HepG2 (cell line): ENCODE data around the gene GNG4. TPM values are rescaled to one million over a fixed set of nuclear protein-coding genes. Genes with fewer than 3 reads are reported as not detected.

ENCODE experiments used
- CAMTA2 ChIP-seq: sonication (generic); formaldehyde crosslinking; IDR thresholded peaks from 2 replicates; pipeline ENCODE4 v1.4.0; 2020; ENCODE audit warnings: mild to moderate bottlenecking, missing genetic modification reagents, borderline replicate concordance
- DNMT1 ChIP-seq: sonication (generic); formaldehyde crosslinking; IDR thresholded peaks from 2 replicates; pipeline ENCODE4 v1.5.1; 2020; ENCODE audit warnings: mild to moderate bottlenecking, missing genetic modification reagents
- EED ChIP-seq: sonication (generic); formaldehyde crosslinking; IDR thresholded peaks from 2 replicates; pipeline ENCODE4 v1.5.0; 2020; ENCODE audit warnings: mild to moderate bottlenecking, missing genetic modification reagents
- GTF3A ChIP-seq: sonication (generic); formaldehyde crosslinking; conservative IDR thresholded peaks from 2 replicates; pipeline ENCODE4 v1.4.0; 2020; ENCODE audit warnings: mild to moderate bottlenecking, missing genetic modification reagents
- HDAC1 ChIP-seq: sonication (generic); formaldehyde crosslinking; IDR thresholded peaks from 2 replicates; pipeline ENCODE4 v1.5.1; 2020; ENCODE audit warnings: mild to moderate bottlenecking, missing genetic modification reagents
- HOXA3 ChIP-seq: sonication (generic); formaldehyde crosslinking; IDR thresholded peaks from 2 replicates; pipeline ENCODE4 v1.5.0; 2020; ENCODE audit warnings: missing genetic modification reagents
- IKZF4 ChIP-seq: sonication (generic); formaldehyde crosslinking; IDR thresholded peaks from 2 replicates; pipeline ENCODE4 v1.5.1; 2020; ENCODE audit warnings: borderline replicate concordance, mild to moderate bottlenecking, low read depth, missing genetic modification reagents; ENCODE audit errors: not compliant biosample characterization
- MAZ ChIP-seq, 2 experiments: sonication (generic) in 1 of 2; formaldehyde crosslinking in 1 of 2; IDR thresholded peaks; 2 replicates each; pipeline versions ENCODE4 v1.5.0 to v1.6.1; 2012 to 2020; ENCODE audit warnings: low read depth in 2 of 2, mild to moderate bottlenecking in 2 of 2, borderline replicate concordance in 1 of 2, improper control_type of control experiment in 1 of 2, low read length in 1 of 2, missing genetic modification reagents in 1 of 2, moderate library complexity in 1 of 2
- MXD4 ChIP-seq: IDR thresholded peaks from 2 replicates; pipeline ENCODE4 v1.6.1; 2016; ENCODE audit warnings: mild to moderate bottlenecking, missing biosample characterization, missing genetic modification reagents
- NCOR1 ChIP-seq: fragments of 200-600 bp; sonication (generic); IDR thresholded peaks from 2 replicates; pipeline ENCODE4 v1.7.0; 2017; ENCODE audit warnings: antibody characterized with exemption, low read length, borderline replicate concordance
- NFRKB ChIP-seq: fragments of 450-650 bp; IDR thresholded peaks from 2 replicates; pipeline ENCODE4 v1.6.1; 2017
- NONO ChIP-seq, 2 experiments: fragments of 450-650 bp in 1 of 2; sonication (generic) in 1 of 2; formaldehyde crosslinking in 1 of 2; IDR thresholded peaks in 1 of 2; conservative IDR thresholded peaks in 1 of 2; 2 replicates each; pipeline versions ENCODE4 v1.6.1 to v1.8.0; 2017 to 2022; ENCODE audit warnings: mild to moderate bottlenecking in 1 of 2, missing genetic modification reagents in 1 of 2, moderate library complexity in 1 of 2
- RAD21 ChIP-seq: fragments of 450-650 bp; formaldehyde crosslinking; IDR thresholded peaks from 2 replicates; pipeline ENCODE4 v1.5.0; 2020; ENCODE audit warnings: mild to moderate bottlenecking
- RXRB ChIP-seq: IDR thresholded peaks from 2 replicates; pipeline ENCODE4 v1.6.1; 2016; ENCODE audit warnings: borderline replicate concordance, missing genetic modification reagents, missing compliant biosample characterization
- TCF7L2 ChIP-seq: IDR thresholded peaks from 2 replicates; pipeline ENCODE4 v1.6.1; 2011; ENCODE audit warnings: mild to moderate bottlenecking, low read depth, low read length, moderate library complexity
- ZIK1 ChIP-seq: sonication (generic); formaldehyde crosslinking; IDR thresholded peaks from 2 replicates; pipeline ENCODE4 v1.5.0; 2020; ENCODE audit warnings: mild to moderate bottlenecking, low read depth, missing genetic modification reagents, borderline replicate concordance
- ZNF430 ChIP-seq: sonication (generic); formaldehyde crosslinking; IDR thresholded peaks from 2 replicates; pipeline ENCODE4 v1.9.0; 2021; ENCODE audit warnings: mild to moderate bottlenecking, missing genetic modification reagents
- ZNF777 ChIP-seq: sonication (generic); formaldehyde crosslinking; IDR thresholded peaks from 2 replicates; pipeline ENCODE4 v1.4.0; 2020; ENCODE audit warnings: missing genetic modification reagents
- polyA plus RNA-seq, 8 experiments: library from polyadenylated mRNA; depleted of rRNA in 3 of 8; stranded (reverse) in 7 of 8; unstranded in 1 of 8; fragments of >200 nt; fragmentation: Illumina TruSeq in 4 of 8; extraction: Trizol in 4 of 8; gene quantifications; 2 replicates each; pipeline versions ENCODE4 v1.2.1 to v1.2.3, GENCODE V29; 2011 to 2016; ENCODE audit warnings: low read depth in 4 of 8, missing spikeins in 1 of 8, mixed read lengths in 1 of 8; ENCODE audit not compliant: insufficient read depth in 1 of 8
- total RNA-seq, 5 experiments: library from RNA; depleted of rRNA; stranded (reverse); fragments of >200 nt; fragmentation: Illumina TruSeq; extraction: Trizol; gene quantifications; 2 replicates each; pipeline ENCODE4 v1.2.3, GENCODE V29; 2016; ENCODE audit warnings: low read depth in 1 of 5
- TF ChIP-seq, protein P1 (sequence below): sonication (generic); formaldehyde crosslinking; IDR thresholded peaks from 2 replicates; pipeline ENCODE4 v1.5.0; 2020; ENCODE audit warnings: mild to moderate bottlenecking, missing genetic modification reagents, borderline replicate concordance
- TF ChIP-seq, protein P2 (sequence below): sonication (generic); formaldehyde crosslinking; conservative IDR thresholded peaks from 2 replicates; pipeline ENCODE4 v1.5.0; 2020; ENCODE audit warnings: missing genetic modification reagents
- TF ChIP-seq, protein P3 (sequence below): sonication (generic); formaldehyde crosslinking; IDR thresholded peaks from 2 replicates; pipeline ENCODE4 v1.5.0; 2020; ENCODE audit warnings: missing genetic modification reagents, mild to moderate bottlenecking, borderline replicate concordance
- TF ChIP-seq, protein P4 (sequence below): sonication (generic); formaldehyde crosslinking; IDR thresholded peaks from 2 replicates; pipeline ENCODE4 v1.4.0; 2020; ENCODE audit warnings: mild to moderate bottlenecking, missing genetic modification reagents

Gene GNG4
- total and polyA plus RNA-seq, 2 of the 13 experiments (the other 11 are each of a cell fraction or from before 2014, with no cell fraction given) = 27.1 to 69.5 TPM

DNA sequence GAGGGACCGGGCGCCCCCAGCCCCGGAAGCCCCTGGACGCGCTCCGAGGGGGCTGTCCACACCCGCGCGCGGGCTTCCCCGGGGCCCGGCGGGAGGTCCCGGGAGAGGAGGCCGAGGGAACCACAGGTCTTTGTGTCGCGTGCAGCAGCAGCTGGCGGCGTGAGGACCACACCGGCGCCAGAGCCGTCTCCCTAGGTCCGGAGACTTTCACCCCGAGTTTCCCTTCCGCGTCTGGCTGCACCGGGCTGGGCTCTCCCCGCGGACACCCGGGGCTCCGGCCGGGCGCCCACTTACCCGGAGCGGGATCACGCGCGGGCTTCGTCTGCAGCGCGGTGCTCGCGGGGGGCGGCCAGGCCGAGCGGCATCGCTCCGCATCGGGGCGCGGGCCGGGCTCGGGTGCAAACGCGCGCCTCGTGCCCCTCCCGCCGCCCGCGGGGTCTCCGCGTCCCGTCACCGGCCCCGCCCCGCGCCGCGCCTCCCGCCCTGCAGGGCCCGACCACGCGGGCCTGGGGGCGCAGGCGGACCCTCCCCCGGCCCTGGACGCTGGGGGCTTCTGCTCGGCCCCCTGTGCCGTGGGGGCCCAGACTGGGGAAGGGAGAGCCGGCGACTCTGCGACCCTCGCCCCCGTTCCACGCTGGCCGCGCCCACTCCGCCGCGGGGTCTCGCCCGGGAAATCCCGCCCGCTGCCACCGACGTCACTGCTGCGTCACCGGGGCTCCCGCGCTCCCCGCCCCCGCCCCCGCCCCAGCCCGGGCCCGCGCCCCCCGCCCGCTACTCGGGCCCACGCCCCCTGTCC lies at the start of gene GNG4 (continued):
- no peak for TF ChIP-seq IKZF4 (CRISPR knock-in tag)
- TF ChIP-seq RXRB (CRISPR knock-in tag) = no peak
- peak; percentile 44; the same call in 1 of the 2 replicates for TF ChIP-seq MXD4 (CRISPR knock-in tag)
- TF ChIP-seq HDAC1 (CRISPR knock-in tag) = 0 out of 2 replicates have a peak, but pooled peaks have one; percentile 4
- TF ChIP-seq, protein P1, sequence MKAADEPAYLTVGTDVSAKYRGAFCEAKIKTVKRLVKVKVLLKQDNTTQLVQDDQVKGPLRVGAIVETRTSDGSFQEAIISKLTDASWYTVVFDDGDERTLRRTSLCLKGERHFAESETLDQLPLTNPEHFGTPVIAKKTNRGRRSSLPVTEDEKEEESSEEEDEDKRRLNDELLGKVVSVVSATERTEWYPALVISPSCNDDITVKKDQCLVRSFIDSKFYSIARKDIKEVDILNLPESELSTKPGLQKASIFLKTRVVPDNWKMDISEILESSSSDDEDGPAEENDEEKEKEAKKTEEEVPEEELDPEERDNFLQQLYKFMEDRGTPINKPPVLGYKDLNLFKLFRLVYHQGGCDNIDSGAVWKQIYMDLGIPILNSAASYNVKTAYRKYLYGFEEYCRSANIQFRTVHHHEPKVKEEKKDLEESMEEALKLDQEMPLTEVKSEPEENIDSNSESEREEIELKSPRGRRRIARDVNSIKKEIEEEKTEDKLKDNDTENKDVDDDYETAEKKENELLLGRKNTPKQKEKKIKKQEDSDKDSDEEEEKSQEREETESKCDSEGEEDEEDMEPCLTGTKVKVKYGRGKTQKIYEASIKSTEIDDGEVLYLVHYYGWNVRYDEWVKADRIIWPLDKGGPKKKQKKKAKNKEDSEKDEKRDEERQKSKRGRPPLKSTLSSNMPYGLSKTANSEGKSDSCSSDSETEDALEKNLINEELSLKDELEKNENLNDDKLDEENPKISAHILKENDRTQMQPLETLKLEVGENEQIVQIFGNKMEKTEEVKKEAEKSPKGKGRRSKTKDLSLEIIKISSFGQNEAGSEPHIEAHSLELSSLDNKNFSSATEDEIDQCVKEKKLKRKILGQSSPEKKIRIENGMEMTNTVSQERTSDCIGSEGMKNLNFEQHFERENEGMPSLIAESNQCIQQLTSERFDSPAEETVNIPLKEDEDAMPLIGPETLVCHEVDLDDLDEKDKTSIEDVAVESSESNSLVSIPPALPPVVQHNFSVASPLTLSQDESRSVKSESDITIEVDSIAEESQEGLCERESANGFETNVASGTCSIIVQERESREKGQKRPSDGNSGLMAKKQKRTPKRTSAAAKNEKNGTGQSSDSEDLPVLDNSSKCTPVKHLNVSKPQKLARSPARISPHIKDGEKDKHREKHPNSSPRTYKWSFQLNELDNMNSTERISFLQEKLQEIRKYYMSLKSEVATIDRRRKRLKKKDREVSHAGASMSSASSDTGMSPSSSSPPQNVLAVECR = 0 out of 2 replicates have a peak, but pooled peaks have one; percentile 31
- TF ChIP-seq NCOR1 = no peak
- 0 out of 2 replicates have a peak, but pooled peaks have one; percentile 39 for TF ChIP-seq ZNF777
- no peak for TF ChIP-seq NONO (IDR thresholded peaks at IDR 0.05)
- peak; percentile 25; the same call in 1 of the 2 replicates for TF ChIP-seq NONO (CRISPR knock-in tag; conservative IDR thresholded peaks at IDR 0.05)
- TF ChIP-seq, protein P2, sequence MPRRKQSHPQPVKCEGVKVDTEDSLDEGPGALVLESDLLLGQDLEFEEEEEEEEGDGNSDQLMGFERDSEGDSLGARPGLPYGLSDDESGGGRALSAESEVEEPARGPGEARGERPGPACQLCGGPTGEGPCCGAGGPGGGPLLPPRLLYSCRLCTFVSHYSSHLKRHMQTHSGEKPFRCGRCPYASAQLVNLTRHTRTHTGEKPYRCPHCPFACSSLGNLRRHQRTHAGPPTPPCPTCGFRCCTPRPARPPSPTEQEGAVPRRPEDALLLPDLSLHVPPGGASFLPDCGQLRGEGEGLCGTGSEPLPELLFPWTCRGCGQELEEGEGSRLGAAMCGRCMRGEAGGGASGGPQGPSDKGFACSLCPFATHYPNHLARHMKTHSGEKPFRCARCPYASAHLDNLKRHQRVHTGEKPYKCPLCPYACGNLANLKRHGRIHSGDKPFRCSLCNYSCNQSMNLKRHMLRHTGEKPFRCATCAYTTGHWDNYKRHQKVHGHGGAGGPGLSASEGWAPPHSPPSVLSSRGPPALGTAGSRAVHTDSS (CRISPR knock-in tag) = no peak
- peak; percentile 24; the same call in 1 of the 2 replicates for TF ChIP-seq HOXA3 (CRISPR knock-in tag)
- no peak for TF ChIP-seq EED
- peak; percentile 27; the same call in 1 of the 2 replicates for TF ChIP-seq DNMT1 (CRISPR knock-in tag)
- no peak for TF ChIP-seq ZNF430 (CRISPR knock-in tag)
- TF ChIP-seq RAD21 (CRISPR knock-in tag) = peak; percentile 9; the same call in 1 of the 2 replicates
- 0 out of 2 replicates have a peak, but pooled peaks have one; percentile 21 for TF ChIP-seq MAZ (IDR thresholded peaks at IDR 0.05; ENCODE audit: borderline replicate concordance, low read depth, low read length)
- no peak for TF ChIP-seq MAZ (CRISPR knock-in tag; IDR thresholded peaks at IDR 0.05; ENCODE audit: low read depth)
- TF ChIP-seq, protein P3, sequence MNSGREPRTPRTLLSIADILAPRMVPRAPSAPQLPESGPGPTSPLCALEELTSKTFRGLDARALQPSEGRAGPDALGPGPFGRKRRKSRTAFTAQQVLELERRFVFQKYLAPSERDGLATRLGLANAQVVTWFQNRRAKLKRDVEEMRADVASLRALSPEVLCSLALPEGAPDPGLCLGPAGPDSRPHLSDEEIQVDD (CRISPR knock-in tag) = no peak
- TF ChIP-seq NFRKB = no peak
- no peak for TF ChIP-seq CAMTA2
- no peak for TF ChIP-seq ZIK1 (CRISPR knock-in tag)
- TF ChIP-seq GTF3A (CRISPR knock-in tag) = no peak
- no peak for TF ChIP-seq TCF7L2
- TF ChIP-seq, protein P4, sequence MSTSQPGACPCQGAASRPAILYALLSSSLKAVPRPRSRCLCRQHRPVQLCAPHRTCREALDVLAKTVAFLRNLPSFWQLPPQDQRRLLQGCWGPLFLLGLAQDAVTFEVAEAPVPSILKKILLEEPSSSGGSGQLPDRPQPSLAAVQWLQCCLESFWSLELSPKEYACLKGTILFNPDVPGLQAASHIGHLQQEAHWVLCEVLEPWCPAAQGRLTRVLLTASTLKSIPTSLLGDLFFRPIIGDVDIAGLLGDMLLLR (CRISPR knock-in tag) = no peak
